ENCODE results near the gene SHISA8. TPM values are rescaled to one million over a fixed set of nuclear protein-coding genes. Genes with fewer than 3 reads are reported as not detected.
A peak's percentile ranks its signal among the peaks of the same experiment; 100 is the strongest.

Gene SHISA8
- total and polyA plus RNA-seq, 3 experiments from 2014 or later = 1.3 to 1.4 TPM; not detected in 1

DNA sequence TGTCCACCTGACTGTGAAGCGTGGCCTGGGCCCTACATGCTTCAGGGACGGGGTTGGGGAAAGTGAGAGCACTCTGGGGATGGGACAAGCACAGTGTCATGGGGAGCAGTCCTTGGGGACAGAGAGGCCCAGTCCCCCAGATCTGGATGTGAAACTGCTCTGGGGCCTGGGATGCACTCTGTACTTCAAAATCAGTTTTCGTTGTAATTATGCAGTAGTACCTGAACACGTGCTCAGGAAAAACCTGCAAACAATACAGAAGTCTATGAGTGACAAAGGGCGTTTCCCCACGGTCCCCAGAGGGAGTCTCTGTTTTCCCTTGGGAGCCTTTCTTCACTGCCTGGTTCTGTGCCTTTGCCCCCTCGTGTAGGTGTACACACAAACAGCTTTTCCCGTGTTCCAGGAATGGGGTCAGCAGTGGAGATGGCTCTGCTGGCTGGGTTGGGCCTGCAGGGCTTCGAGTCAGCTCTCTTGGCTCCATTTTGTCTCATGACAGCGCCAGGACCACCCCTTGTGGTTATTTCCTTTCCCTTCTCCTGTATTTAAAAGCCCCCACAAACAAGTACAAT, 16.9 kb upstream of the SHISA8 start:
- H3K27me3 ChIP-seq (ENCODE audit: insufficient read depth, low read length, poor library complexity, severe bottlenecking) = no peaks in the 10 kb centered on the region
- Mint-ChIP-seq H3K4me3 (no peak overlapping the region), H3K9me3 (no peaks in the 10 kb centered on the region), H3K36me3 (no peaks in the 10 kb centered on the region), H3K4me1 (peaks cover 0 to 46% (median 2%) of the 10 kb centered on the region in 3 donors), H3K27me3 (peaks cover 0 to 6% of the 10 kb centered on the region in 2 donors), H3K27ac (peak overlapping the region in 2 of 8 donors; percentile 12 to 74)
- H3K4me1 ChIP-seq (ENCODE audit: insufficient read depth, low read length) = peaks cover 6% of the 10 kb centered on the region
- H3K36me3 ChIP-seq (ENCODE audit: insufficient read depth, low read length) = no peaks in the 10 kb centered on the region
- H3K27ac ChIP-seq (ENCODE audit: low read depth, low read length) = no peak overlapping the region
- H3K4me3 ChIP-seq (ENCODE audit: low read length) = no peak overlapping the region
- no peaks in the 10 kb centered on the region for H3K9me3 ChIP-seq (ENCODE audit: low read length)
- ChIA-PET POLR2A (no interaction called here), CTCF (interaction anchor here (0.7 to 9.1 kb wide), 3 partner anchors 7 to 74 kb away, joined by 3 to 106 read pairs (median 3); no protein-coding TSS in a partner anchor)
- DNase-seq = no peak

DNA sequence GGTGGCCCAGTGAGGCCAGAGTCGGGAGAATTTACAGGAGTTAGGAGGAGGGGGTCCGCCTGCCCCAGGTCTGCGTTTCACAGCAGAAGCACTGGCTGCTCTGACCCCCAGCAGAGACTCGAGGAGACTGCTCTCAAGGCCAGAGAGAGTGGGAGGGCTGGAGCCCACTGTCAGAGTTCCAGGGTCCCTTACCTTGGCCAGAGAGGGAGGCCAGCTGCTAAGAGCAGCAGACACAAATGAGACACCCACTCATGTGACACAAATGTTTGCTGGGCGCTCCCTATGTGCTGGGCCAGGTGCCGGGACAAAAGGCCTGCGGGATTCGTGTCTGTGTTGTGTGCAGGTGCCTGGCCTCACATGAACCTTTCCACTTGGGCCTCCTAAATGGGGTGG, 14.5 kb upstream of the SHISA8 start:
- no peaks in the 10 kb centered on the region for H3K9me3 ChIP-seq (ENCODE audit: low read length)
- no peak overlapping the region for H3K4me3 ChIP-seq (ENCODE audit: low read length)
- peaks cover 10% of the 10 kb centered on the region for H3K4me1 ChIP-seq (ENCODE audit: insufficient read depth, low read length)
- peaks cover 0 to 7% (median 0%) of the 10 kb centered on the region in 3 donors for H3K36me3 Mint-ChIP-seq
- H3K36me3 ChIP-seq (ENCODE audit: insufficient read depth, low read length) = no peaks in the 10 kb centered on the region
- no peak for DNase-seq
- ChIA-PET POLR2A (interaction anchor here (0.6 to 1.4 kb wide), 3 partner anchors 10 to 76 kb away, joined by 4 to 6 read pairs (median 4); no protein-coding TSS in a partner anchor), CTCF (interaction anchor here (1.3 to 9.1 kb wide), 2 partner anchors 9 to 233 kb away, joined by 4 to 106 read pairs; no protein-coding TSS in a partner anchor)
- peaks cover 3 to 6% of the 10 kb centered on the region in 2 donors for H3K27me3 Mint-ChIP-seq
- no peak overlapping the region for H3K27ac Mint-ChIP-seq
- no peaks in the 10 kb centered on the region for H3K9me3 Mint-ChIP-seq
- peaks cover 4 to 51% (median 9%) of the 10 kb centered on the region in 3 donors for H3K4me1 Mint-ChIP-seq
- no peak overlapping the region for H3K27ac ChIP-seq (ENCODE audit: low read depth, low read length)
- peak overlapping the region in 1 of 7 donors; percentile 16 for H3K4me3 Mint-ChIP-seq
- no peaks in the 10 kb centered on the region for H3K27me3 ChIP-seq (ENCODE audit: insufficient read depth, low read length, poor library complexity, severe bottlenecking)

DNA sequence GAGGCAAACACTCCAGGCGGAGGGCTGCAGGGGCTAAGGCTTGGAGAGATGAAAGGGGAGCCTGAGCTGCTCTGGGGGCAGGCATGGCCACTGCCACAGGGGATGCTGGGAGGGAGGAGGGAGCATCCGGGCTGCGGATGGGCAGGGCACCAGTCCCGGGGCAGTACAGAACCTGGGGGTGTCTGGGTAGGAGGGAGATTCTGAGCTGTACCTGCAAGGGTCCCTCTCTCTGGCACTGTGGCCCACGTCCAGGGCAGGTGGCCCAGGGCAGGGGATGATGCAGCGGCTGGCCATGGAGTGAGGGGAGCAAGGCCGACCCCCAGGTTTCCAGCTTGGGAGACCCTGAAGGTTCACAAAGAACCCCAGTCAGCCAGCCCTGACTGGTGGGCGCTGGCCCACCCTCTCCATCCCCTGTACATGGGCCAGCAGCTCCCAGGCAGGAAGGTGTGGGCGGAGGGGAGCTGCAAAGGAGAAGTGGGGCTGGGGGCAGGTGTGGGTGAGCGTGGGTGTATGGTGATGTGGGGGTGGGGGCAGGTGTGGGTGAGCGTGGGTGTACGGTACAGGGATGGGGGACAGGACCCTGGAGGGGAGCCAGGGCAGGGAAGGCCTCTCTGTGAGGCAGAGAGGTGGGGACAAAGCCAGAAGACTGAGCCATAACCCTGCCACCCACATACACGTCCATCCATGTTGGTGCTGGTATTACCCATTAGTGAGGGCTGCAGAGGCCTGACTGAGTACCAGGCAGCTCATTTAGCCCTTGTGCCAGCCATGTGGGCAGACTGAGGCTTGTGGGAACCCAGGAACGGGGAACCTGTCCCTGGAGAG, 13.9 kb upstream of the SHISA8 start:
- Histone ChIP-seq H3K9me3 (ENCODE audit: low read length) (no peaks in the 10 kb centered on the region), H3K4me1 (ENCODE audit: insufficient read depth, low read length) (peaks cover 10% of the 10 kb centered on the region), H3K36me3 (ENCODE audit: insufficient read depth, low read length) (no peaks in the 10 kb centered on the region), H3K4me3 (ENCODE audit: low read length) (no peak overlapping the region), H3K27me3 (ENCODE audit: insufficient read depth, low read length, poor library complexity, severe bottlenecking) (no peaks in the 10 kb centered on the region), H3K27ac (ENCODE audit: low read depth, low read length) (no peak overlapping the region)
- POLR2A ChIA-PET = interaction anchor here (0.6 to 1.4 kb wide), 3 partner anchors 10 to 75 kb away, joined by 4 to 6 read pairs (median 4); no protein-coding TSS in a partner anchor
- no peak for DNase-seq
- CTCF ChIA-PET = interaction anchor here (1.3 to 9.1 kb wide), 3 partner anchors 10 to 232 kb away, joined by 4 to 106 read pairs (median 4); no protein-coding TSS in a partner anchor
- H3K36me3 Mint-ChIP-seq = peaks cover 0 to 7% (median 0%) of the 10 kb centered on the region in 3 donors
- peaks cover 3 to 6% of the 10 kb centered on the region in 2 donors for H3K27me3 Mint-ChIP-seq
- H3K27ac Mint-ChIP-seq = peak overlapping the region in 2 of 8 donors; percentile 61 to 70
- H3K9me3 Mint-ChIP-seq = no peaks in the 10 kb centered on the region
- H3K4me3 Mint-ChIP-seq = peak overlapping the region in 1 of 7 donors; percentile 16
- H3K4me1 Mint-ChIP-seq = peaks cover 4 to 46% (median 9%) of the 10 kb centered on the region in 3 donors

DNA sequence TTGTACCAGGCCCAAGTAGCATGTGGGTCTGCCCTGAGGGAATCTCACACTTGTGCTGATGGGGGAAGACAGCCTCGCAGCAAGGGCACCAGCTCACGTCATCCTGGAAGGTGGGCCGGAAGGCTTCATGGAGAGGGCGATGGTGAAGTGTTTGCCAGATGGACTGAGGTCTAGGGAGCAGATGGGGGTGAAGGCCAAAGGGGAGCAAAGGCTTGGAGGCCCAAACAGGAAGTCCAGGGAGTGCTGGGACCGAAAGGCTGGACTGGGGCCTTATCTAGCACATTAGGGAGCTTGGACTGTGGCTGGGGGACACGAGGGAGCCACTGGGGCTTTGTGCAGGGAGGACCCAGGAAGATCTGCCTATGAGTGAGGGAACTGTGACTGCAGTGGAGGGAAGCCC, 12.9 kb upstream of the SHISA8 start:
- no peak for DNase-seq
- Mint-ChIP-seq H3K27ac (peak overlapping the region in 5 of 8 donors; percentile 26 to 81 (median 61)), H3K4me3 (peak overlapping the region; percentile 40 to 92 (median 69)), H3K36me3 (peaks cover 0 to 7% (median 0%) of the 10 kb centered on the region in 3 donors), H3K4me1 (peaks cover 4 to 41% (median 9%) of the 10 kb centered on the region in 3 donors), H3K27me3 (peaks cover 3 to 6% of the 10 kb centered on the region in 2 donors), H3K9me3 (no peaks in the 10 kb centered on the region)
- Histone ChIP-seq H3K9me3 (ENCODE audit: low read length) (no peaks in the 10 kb centered on the region), H3K4me3 (ENCODE audit: low read length) (no peak overlapping the region), H3K27ac (ENCODE audit: low read depth, low read length) (no peak overlapping the region), H3K27me3 (ENCODE audit: insufficient read depth, low read length, poor library complexity, severe bottlenecking) (no peaks in the 10 kb centered on the region), H3K4me1 (ENCODE audit: insufficient read depth, low read length) (peaks cover 10% of the 10 kb centered on the region), H3K36me3 (ENCODE audit: insufficient read depth, low read length) (no peaks in the 10 kb centered on the region)
- ChIA-PET POLR2A (interaction anchor here (2.6 kb wide), 1 partner anchor 11 kb away, joined by 100 read pairs; no protein-coding TSS in a partner anchor), CTCF (interaction anchor here (1.3 to 9.1 kb wide), 3 partner anchors 11 to 231 kb away, joined by 4 to 106 read pairs (median 4); no protein-coding TSS in a partner anchor)

DNA sequence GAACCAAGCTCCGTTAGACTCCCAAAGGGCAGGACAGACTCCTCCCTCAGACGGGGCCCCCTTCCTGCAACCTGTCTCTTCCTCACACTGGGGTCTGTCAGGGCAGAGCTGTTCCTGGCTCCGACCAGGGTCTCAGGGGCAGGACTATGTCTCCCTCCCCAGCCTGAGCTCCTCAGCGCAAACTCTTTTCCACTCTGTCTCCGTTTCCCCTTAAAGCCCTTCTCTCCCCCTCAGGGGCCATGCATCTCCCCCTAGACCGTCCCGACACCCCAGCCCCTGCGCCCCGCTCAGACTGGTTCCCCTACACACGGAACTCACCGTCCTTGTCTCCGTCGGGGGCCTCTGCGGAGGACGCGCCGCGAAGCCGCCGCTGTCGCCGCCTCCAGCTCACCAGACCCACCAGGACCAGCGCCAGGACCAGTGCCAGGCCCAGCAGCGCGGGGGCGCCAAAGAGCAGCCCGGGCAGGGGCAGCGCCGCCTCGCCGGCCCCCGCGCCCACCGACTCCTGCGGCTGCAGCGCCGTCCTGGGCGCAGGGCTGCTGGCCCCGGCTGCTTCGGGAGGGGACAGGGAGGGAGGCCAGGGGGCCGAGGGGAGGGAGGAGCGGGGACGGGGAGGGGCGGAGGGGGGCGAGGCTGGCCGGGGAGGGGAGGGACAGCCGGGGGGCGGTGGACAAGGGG, 11.0 kb upstream of the SHISA8 start:
- Mint-ChIP-seq H3K9me3 (no peaks in the 10 kb centered on the region), H3K4me3 (peak overlapping the region; percentile 82 to 91 (median 85)), H3K36me3 (peaks cover 0 to 7% (median 0%) of the 10 kb centered on the region in 3 donors), H3K27me3 (peaks cover 3 to 6% of the 10 kb centered on the region in 2 donors), H3K4me1 (peaks cover 4 to 34% (median 9%) of the 10 kb centered on the region in 3 donors), H3K27ac (peak overlapping the region in 6 of 8 donors; percentile 65 to 87 (median 78))
- peaks cover 10% of the 10 kb centered on the region for H3K4me1 ChIP-seq (ENCODE audit: insufficient read depth, low read length)
- no peak overlapping the region for H3K27ac ChIP-seq (ENCODE audit: low read depth, low read length)
- no peaks in the 10 kb centered on the region for H3K36me3 ChIP-seq (ENCODE audit: insufficient read depth, low read length)
- H3K9me3 ChIP-seq (ENCODE audit: low read length) = no peaks in the 10 kb centered on the region
- DNase-seq = peak; percentile 75 to 86 (median 78)
- H3K27me3 ChIP-seq (ENCODE audit: insufficient read depth, low read length, poor library complexity, severe bottlenecking) = no peaks in the 10 kb centered on the region
- peak overlapping the region; percentile 34 for H3K4me3 ChIP-seq (ENCODE audit: low read length)
- ChIA-PET POLR2A (interaction anchor here (0.5 to 2.8 kb wide), 18 partner anchors 8 to 575 kb away, joined by 3 to 100 read pairs (median 4); partner anchors contain the start of genes CCDC134, CENPM, SHISA8 and SREBF2), CTCF (interaction anchor here (0.5 to 9.1 kb wide), 33 partner anchors 8 to 518 kb away, joined by 3 to 106 read pairs (median 4); partner anchors contain the start of genes CENPM, NDUFA6 and SREBF2)

DNA sequence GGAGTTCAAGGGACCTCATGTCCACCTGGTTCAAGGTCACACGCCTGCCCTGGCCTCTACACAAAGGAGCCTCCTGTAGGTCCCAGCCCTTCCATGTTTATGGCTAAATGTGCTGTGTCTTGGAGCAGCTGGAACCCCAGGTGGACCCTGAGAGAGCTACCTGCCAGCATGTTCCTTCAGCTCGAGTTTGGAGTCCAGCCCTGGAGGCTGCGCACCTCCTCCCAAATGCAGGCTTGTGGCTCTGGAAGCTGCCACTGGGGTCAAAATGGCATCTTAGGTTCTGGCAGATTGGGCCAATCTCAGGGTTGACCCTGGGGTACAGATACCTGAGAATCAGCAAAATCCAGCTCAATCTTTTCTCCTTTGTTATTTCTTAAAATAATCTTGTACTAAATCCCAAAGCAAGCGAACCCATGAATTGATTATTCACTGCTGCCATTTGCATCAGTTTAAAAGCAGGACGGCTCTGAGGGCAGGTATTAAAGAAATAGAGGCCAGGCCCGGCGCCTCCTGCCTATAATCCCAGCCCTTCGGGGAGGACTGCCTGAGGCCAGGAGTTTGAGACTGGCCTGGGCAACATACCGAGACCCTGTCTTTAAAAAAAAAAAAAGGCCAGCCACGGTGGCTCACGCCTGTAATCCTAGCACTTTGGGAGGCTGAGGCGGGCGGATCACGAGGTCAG, 8.9 kb upstream of the SHISA8 start:
- H3K27ac ChIP-seq (ENCODE audit: low read depth, low read length) = no peak overlapping the region
- CTCF ChIA-PET = interaction anchor here (1.3 to 9.1 kb wide), 2 partner anchors 15 to 21 kb away, joined by 3 to 106 read pairs; no protein-coding TSS in a partner anchor
- H3K9me3 ChIP-seq (ENCODE audit: low read length) = no peaks in the 10 kb centered on the region
- no peaks in the 10 kb centered on the region for H3K36me3 ChIP-seq (ENCODE audit: insufficient read depth, low read length)
- peaks cover 16% of the 10 kb centered on the region for H3K4me1 ChIP-seq (ENCODE audit: insufficient read depth, low read length)
- H3K36me3 Mint-ChIP-seq = peaks cover 0 to 7% (median 0%) of the 10 kb centered on the region in 3 donors
- H3K27me3 ChIP-seq (ENCODE audit: insufficient read depth, low read length, poor library complexity, severe bottlenecking) = no peaks in the 10 kb centered on the region
- peaks cover 4 to 40% (median 13%) of the 10 kb centered on the region in 3 donors for H3K4me1 Mint-ChIP-seq
- POLR2A ChIA-PET = interaction anchor here (2.1 kb wide), 1 partner anchor 17 kb away, joined by 12 read pairs; no protein-coding TSS in a partner anchor
- no peak overlapping the region for H3K4me3 ChIP-seq (ENCODE audit: low read length)
- peak overlapping the region in 1 of 7 donors; percentile 50 for H3K4me3 Mint-ChIP-seq
- no peak for DNase-seq
- H3K27ac Mint-ChIP-seq = no peak overlapping the region
- peaks cover 3 to 6% of the 10 kb centered on the region in 2 donors for H3K27me3 Mint-ChIP-seq
- H3K9me3 Mint-ChIP-seq = no peaks in the 10 kb centered on the region
